ENCODE data around the gene IWS1.
"Not testable (repeated sequence)": the region's sequence is repeated elsewhere in the genome, so short reads cannot be mapped to it uniquely, and the experiment has no call there.

Gene IWS1

DNA sequence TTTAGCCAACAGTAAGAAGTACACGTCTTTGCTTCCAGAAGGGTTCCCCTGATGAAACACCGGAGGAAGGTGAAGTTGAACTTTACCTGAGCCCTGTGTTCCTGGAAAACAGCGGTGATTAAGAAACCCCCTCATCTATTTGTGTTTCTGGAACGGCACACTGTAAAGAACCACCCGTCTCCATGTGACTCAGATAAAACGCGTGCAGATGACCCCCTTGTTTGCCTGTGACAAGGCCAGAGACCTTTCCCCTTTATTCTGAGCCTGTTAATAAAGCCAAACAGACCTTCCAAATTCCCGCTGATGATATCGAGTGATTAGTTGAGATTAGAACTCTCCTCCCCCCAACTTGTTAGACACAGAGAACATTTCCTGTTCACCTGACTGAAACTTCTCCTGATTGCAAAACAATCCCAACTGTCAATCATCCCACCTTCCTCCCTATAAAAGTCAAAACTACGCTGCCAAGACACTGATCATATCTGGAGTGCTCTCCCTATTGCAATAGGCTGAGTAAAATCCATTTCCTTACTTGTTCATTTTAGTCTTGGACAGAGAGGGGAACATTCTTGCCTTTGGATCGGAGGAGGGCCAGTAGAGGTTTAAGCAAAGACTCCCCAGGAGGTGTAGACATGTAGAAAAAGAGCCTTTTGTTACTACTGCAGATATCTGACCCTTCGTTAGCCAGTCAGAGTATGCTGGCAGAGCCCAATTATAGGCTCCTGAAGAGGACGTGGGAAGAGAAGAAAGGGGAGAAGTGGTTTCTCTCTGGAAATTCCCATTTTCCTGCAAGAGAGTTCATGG, 914 bp upstream of the IWS1 start:
- DNase-seq = no peak

DNA sequence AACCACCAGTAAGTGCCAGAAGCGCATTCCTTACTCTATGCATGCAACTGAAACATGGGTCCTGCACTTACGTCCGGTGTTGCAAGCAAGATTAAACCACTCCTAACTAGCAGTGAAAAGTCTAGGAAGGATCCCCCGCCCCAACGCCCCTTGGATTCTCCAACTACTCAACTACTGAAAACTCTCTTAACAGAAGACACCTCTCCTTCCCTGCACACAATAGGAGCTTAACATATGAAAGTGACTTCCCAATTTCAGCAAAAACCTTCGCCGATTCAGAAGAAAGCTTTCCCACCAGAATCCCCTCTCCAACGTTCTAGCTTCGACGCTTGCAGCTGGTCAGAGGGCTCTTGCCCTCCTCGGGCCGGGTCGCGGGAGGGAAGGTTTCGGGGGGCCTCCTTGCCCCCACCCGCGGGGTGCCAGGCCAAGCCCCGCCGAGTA, 578 bp downstream of the IWS1 start:
- no peak for DNase-seq

DNA sequence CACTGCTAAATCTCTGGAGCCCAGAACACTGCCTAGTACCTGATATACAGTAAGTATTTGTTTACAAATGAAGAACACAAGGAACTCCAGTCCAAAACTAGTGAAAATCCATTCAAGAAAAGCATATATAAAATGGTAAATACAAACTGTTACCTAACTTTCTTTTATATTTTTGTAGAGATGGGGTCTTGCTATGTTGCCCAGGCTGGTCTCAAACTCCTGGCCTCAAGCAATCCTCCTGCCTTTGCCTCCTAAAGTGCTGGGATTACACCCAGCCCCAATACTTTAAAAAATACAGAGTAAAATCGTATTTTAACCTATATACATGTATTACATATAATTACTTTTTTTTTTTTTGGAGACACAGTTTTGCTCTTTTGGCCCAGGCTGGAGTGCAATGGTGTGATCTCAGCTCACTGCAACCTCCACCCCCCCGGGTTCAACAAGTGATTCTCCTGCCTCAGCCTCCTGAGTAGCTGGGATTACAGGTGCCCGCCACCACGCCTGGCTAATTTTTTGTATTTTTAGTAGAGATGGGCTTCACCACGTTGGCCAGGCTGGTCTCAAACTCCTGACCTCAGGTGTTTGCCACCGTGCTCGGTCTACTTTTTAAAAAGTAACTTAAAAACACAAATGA, 2.0 kb downstream of the IWS1 start:
- DNase-seq = not testable (repeated sequence)

- DNase-seq = no peak
Measured at GRCh38 chr2:127523269-127523939, 2.9 kb downstream of the IWS1 start.

DNA sequence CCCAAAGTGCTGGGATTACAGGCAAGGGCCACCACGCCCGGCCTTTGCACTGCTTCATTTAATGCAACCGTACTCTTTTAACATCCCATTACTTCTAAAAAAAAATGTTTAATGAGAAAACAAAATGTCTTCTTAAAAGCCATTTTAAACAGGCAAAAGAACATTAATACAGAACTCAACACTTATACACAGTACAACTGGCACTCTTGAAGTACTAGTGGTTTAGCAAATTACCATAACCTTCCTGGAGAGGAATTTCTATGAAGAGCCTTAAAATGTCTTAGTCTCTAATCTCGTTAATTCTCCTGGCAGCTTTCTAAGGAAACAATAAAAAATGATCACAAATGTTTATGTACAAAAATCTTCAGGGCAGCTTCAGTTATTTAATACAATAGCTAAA, 5.9 kb downstream of the IWS1 start:
- no peak for DNase-seq

- DNase-seq = no peak
Measured at GRCh38 chr2:127517465-127517864, 8.8 kb downstream of the IWS1 start.

DNA sequence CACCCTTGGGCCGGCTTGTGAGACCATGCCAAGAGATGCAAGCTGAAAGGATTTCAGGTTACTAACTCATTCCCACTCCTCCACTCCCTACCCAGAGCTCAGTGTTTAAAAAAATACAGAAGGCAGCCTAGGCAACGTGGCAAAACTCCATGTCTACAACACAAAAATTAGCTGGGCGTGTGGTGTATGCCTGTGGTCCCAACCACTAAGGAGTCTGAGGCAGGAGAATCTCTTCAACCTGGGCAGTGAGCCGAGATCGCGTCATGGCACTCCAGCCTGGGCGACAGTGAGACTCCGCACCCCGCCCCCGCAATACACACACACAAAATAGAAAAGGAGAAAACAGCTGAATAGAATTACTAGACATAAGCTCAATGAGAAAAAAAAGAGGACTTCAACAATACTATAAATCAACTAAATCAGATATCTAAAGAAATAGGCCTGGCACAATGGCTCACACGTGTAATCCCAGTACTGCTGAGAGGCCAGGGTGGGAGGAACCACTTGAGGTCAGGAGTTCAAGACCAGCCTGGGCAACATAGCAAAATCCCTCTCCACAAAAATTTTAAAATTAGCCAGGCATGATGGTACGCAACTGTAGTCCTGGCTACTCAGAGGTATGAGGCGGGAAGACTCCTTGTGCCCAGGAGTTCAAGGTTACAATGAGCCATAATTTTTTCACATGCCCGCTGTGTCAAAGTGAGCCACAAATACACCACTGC, 10.1 kb downstream of the IWS1 start:
- no peak for DNase-seq

DNA sequence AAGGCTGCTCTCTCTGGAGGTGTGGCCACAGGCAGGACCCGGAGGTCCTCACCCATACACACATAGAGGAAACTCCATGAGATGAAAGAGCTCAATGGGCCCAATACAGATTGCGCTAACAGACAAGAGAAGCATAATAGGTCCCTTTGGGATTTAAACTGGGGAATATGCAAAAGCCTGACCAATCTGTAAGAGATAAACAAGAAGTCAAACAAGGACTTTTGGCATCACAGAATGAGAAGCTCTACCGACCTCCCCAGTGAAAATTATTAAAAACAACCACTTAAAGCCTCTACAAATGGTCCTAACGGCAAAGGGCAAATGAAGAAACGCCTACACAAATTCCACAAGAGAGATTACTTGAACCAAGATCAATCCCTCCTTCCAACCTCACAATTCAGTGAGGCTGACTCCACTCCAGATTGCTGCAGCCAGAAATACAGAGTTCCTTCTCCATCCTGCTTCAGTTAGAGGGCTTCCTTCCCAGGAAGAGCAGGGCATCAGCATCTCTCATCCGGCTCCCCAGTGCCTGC, 10.8 kb downstream of the IWS1 start:
- no peak for DNase-seq

GRCh38 chr2:127514485-127514884, 11.8 kb downstream of the IWS1 start:
- DNase-seq = no peak

GRCh38 chr2:127514076-127514475, 12.2 kb downstream of the IWS1 start:
- no peak for DNase-seq

DNA sequence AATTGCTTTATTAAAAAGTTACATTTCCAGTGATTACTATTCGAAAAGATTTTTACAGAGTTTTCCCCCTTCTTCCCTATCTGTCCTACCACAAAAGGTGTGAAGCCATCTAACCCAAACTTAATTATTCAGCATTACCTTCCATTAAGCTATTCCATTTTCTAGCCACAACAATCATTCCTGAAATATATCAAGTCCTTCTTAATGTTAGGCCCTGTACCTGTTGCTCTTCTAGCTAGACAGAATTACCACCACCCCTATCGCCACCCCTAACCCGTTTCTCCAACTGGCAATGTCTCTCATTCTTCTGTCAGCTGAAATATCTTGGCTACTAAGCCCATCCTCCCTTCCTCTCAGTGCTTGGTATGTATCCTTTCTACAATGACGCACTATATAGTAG, 13.9 kb downstream of the IWS1 start:
- no peak for DNase-seq

GRCh38 chr2:127511917-127512316, 14.4 kb downstream of the IWS1 start:
- DNase-seq = no peak

GRCh38 chr2:127511090-127511695, 15.1 kb downstream of the IWS1 start:
- no peak for DNase-seq

DNA sequence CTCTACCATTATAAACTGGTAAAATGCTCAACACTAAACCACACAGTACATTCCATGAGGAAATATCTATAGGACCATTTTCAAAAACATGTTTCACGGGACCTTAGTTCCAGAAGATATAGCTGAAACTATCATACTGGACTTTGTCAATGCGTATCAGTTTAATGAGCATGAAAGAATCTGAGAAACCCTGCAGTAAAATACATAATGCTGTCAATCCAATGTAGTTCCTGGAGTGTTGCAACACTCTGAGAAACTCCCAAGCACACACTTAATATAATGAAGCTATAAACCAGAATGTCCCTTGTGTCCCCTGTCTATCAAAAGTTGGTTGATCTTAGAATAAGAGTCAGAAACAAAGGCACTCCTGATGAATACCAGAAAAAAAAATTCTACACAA, 16.2 kb downstream of the IWS1 start:
- no peak for DNase-seq

DNA sequence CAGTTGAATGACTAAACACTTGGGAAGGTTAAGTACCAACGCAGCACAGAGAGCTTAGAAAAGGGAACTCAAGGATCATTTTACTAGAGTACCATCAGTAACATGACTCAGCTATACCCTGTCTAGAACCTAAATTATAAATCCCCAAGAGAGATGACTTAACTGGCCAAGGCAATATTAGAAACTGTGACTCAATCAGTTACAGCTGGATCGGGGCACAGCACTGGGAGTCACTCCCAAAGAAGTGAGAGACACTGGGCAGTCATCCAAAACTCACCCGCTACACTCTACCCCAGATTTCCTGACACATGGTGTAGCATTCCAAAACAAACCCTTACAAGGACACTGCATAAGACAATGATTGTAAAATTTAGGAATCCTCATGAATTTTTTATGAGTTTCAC, 17.7 kb downstream of the IWS1 start:
- peak; percentile 65 for DNase-seq

GRCh38 chr2:127508023-127508630, 18.2 kb downstream of the IWS1 start:
- no peak for DNase-seq

GRCh38 chr2:127506510-127506909, 19.8 kb downstream of the IWS1 start:
- DNase-seq = no peak

- DNase-seq = no peak
Measured at GRCh38 chr2:127504552-127505430, 21.5 kb downstream of the IWS1 start.

GRCh38 chr2:127503491-127503890, 22.8 kb downstream of the IWS1 start:
- no peak for DNase-seq

- no peak for DNase-seq
Measured at GRCh38 chr2:127498386-127498785, 27.9 kb downstream of the IWS1 start.

- no peak for DNase-seq
Measured at GRCh38 chr2:127490283-127490682, 36.0 kb downstream of the IWS1 start.

Measured in COR-L47 (cell line).